ENCODE results near the gene SPTLC2. TPM values are rescaled to one million over a fixed set of nuclear protein-coding genes. Genes with fewer than 3 reads are reported as not detected.

SPTLC2 gene
- total RNA-seq, 1 experiment from 2014 or later = 44.7 TPM

- BruUV-seq (replicated peaks) = no TSS peak
- no peak overlapping the region for H2AFZ ChIP-seq (ENCODE audit: low read depth, low read length, poor library complexity, severe bottlenecking)
- H3K36me3 ChIP-seq (ENCODE audit: control insufficient read depth in 1 of 2, insufficient read depth in 2 of 2, low read length in 2 of 2) = no peaks in the 10 kb centered on the region
- POLR2A ChIA-PET = no interaction called here
- H3K4me2 ChIP-seq (ENCODE audit: low read length) = no peak overlapping the region
- intact Hi-C loops (cut with micrococcal nuclease) = no loop called here
- no peak overlapping the region for H3K4me3 ChIP-seq (replicated peaks in 1 of 2; ENCODE audit: low read depth in 1 of 2, low read length in 2 of 2)
- RAD21 ChIA-PET (ENCODE audit: low non-redundant PET in 1 of 2, low total read pairs in 2 of 2, uncharacterized antibody in 2 of 2, unreplicated experiment in 2 of 2) = no interaction called here
- CTCF ChIA-PET = no interaction called here
- no peaks in the 10 kb centered on the region for H3K9me3 ChIP-seq (ENCODE audit: control insufficient read depth in 1 of 2, insufficient read depth in 1 of 2, low read depth in 1 of 2, low read length in 2 of 2)
- H3K4me1 ChIP-seq (ENCODE audit: control insufficient read depth in 1 of 2, insufficient read depth in 2 of 2, low read length in 2 of 2) = peaks cover 0 to 9% of the 10 kb centered on the region in 2 experiments; a peak in 3 of 4 replicates
- no peaks in the 10 kb centered on the region for H3K9me2 ChIP-seq (ENCODE audit: insufficient read depth)
- DNase-seq (ENCODE audit: low read depth, low spot score) (no peak), ATAC-seq (no peak)
- no peaks in the 10 kb centered on the region for H4K20me1 ChIP-seq (ENCODE audit: insufficient read depth)
- H3K27me3 ChIP-seq (ENCODE audit: insufficient read depth, low read length) = no peaks in the 10 kb centered on the region
- no peaks in the 10 kb centered on the region for H3K79me2 ChIP-seq (ENCODE audit: insufficient read depth, low read length)
- TF ChIP-seq ZBTB33 (IDR thresholded peaks at IDR 0.05; ENCODE audit: extremely low read depth, insufficient replicate concordance, low read length) = no peak
- TF ChIP-seq YY1 (IDR thresholded peaks at IDR 0.05; ENCODE audit: extremely low read depth, insufficient replicate concordance, low read depth, low read length) = no peak
- TF ChIP-seq POLR2A (IDR thresholded peaks at IDR 0.05; ENCODE audit: borderline replicate concordance, extremely low read depth, insufficient read depth, insufficient read length) = no peak
- no peak for TF ChIP-seq CTCF (IDR thresholded peaks at IDR 0.05 in 2 of 3, conservative IDR thresholded peaks at IDR 0.05 in 1 of 3; ENCODE audit: borderline replicate concordance in 1 of 3, insufficient read depth in 1 of 3, low read depth in 2 of 3, low read length in 2 of 3)
- TF ChIP-seq EZH2 (IDR thresholded peaks at IDR 0.05) = no peak
- TF ChIP-seq EGR1 (IDR thresholded peaks at IDR 0.05; ENCODE audit: low read depth) = no peak
- no peak for TF ChIP-seq ZFX (IDR thresholded peaks at IDR 0.05)
- no peak for TF ChIP-seq SRF (IDR thresholded peaks at IDR 0.05; ENCODE audit: low read depth)
- TF ChIP-seq TCF7L2 (IDR thresholded peaks at IDR 0.05; ENCODE audit: borderline replicate concordance, extremely low read depth, insufficient read depth, insufficient read length) = no peak
- no peak for TF ChIP-seq FOSL1 (IDR thresholded peaks at IDR 0.05; ENCODE audit: low read depth)
- no peak for TF ChIP-seq RAD21 (IDR thresholded peaks at IDR 0.05; ENCODE audit: low read depth)
- TF ChIP-seq ATF3 (IDR thresholded peaks at IDR 0.05) = no peak
- TF ChIP-seq SP1 (IDR thresholded peaks at IDR 0.05; ENCODE audit: low read depth) = no peak
- no peak overlapping the region for H3K27ac ChIP-seq (ENCODE audit: low read depth, low read length)
- H3K9ac ChIP-seq (ENCODE audit: low read length) = no peak overlapping the region
Measured at GRCh38 chr14:77640756-77641533, 24.5 kb upstream of the SPTLC2 start.
